A549 (cell line): Measurements from ENCODE around the gene CCL8. TPM values are rescaled to one million over a fixed set of nuclear protein-coding genes. Genes with fewer than 3 reads are reported as not detected.
A peak's percentile ranks its signal among the peaks of the same experiment; 100 is the strongest.

Experiments used
- ATAC-seq, 2 experiments: fragments of 200-7000 bp in 1 of 2; fragments of >200 bp in 1 of 2; cut with Nextera tagmentation in 1 of 2; cut with Tn5 transposase in 1 of 2; 3 replicates each; pipeline versions ENCODE4 v1.8.0 to v1.9.1; 2018 to 2020; ENCODE audit warnings: mild to moderate bottlenecking in 1 of 2, moderate library complexity in 1 of 2
- CTCF ChIA-PET: fragments of 300-600 bp; sonication (Branson Sonifier 250); formaldehyde crosslinking; extraction: SDS; loops from one replicate; lab custom pipeline; 2021; ENCODE audit warnings: antibody characterized with exemption, inconsistent platforms; lab: Yijun Ruan, JAX
- POLR2A ChIA-PET: fragments of 350-600 bp; formaldehyde crosslinking; extraction: SDS; loops from one replicate; lab custom pipeline; 2021; ENCODE audit warnings: antibody characterized with exemption, inconsistent platforms; lab: Yijun Ruan, JAX
- DNase-seq, 2 experiments: peaks; one replicate each; pipeline versions ENCODE4 v3.0.0 to v3.0.0-alpha.2; 2011 to 2016; ENCODE audit warnings: low read depth in 1 of 2, low spot score in 1 of 2
- FAIRE-seq: peaks from 2 replicates; lab custom pipeline; 2011; peaks lifted over from hg19 to GRCh38; lab: Jason Lieb, UNC
- H3K27ac ChIP-seq, 2 experiments: fragments of >200 bp; sonication (Bioruptor Twin); formaldehyde crosslinking; 3 replicates each; pipeline ENCODE4 v1.5.1; 2016 to 2017
- H3K4me1 ChIP-seq: fragments of >200 bp; sonication (Bioruptor Twin); formaldehyde crosslinking; 3 replicates; pipeline ENCODE4 v1.6.1; 2016
- H3K4me2 ChIP-seq: fragments of >200 bp; sonication (Bioruptor Twin); formaldehyde crosslinking; 3 replicates; pipeline ENCODE4 v1.6.1; 2016
- H3K4me3 ChIP-seq: fragments of >200 bp; sonication (Bioruptor Twin); formaldehyde crosslinking; 3 replicates; pipeline ENCODE4 v1.5.1; 2016
- H3K9me3 ChIP-seq: fragments of >200 bp; sonication (Bioruptor Twin); formaldehyde crosslinking; 3 replicates; pipeline ENCODE4 v1.6.1; 2016
- BHLHE40 ChIP-seq: IDR thresholded peaks from 2 replicates; pipeline ENCODE4 v1.6.1; 2012; ENCODE audit warnings: low read depth, low read length, inconsistent platforms
- CHD4 ChIP-seq: fragments of 200-600 bp; sonication (generic); IDR thresholded peaks from 2 replicates; pipeline ENCODE4 v1.6.1; 2016; ENCODE audit warnings: antibody characterized with exemption, mild to moderate bottlenecking, borderline replicate concordance
- FOSB ChIP-seq: fragments of 250-450 bp; sonication (Bioruptor Pico); IDR thresholded peaks from 2 replicates; pipeline ENCODE4 v1.5.0; 2020; ENCODE audit warnings: mild to moderate bottlenecking, moderate library complexity
- HDAC2 ChIP-seq: fragments of 200-600 bp; sonication (generic); IDR thresholded peaks from 2 replicates; pipeline ENCODE4 v1.6.1; 2016
- HEYL ChIP-seq: fragments of 250-450 bp; sonication (Bioruptor Pico); IDR thresholded peaks from 2 replicates; pipeline ENCODE4 v1.8.0; 2021; ENCODE audit warnings: mild to moderate bottlenecking, moderate library complexity
- HOXB13 ChIP-seq: fragments of 250-450 bp; sonication (Bioruptor Pico); IDR thresholded peaks from 2 replicates; pipeline ENCODE4 v1.5.0; 2020; ENCODE audit warnings: low read depth, mild to moderate bottlenecking, moderate library complexity
- JUN ChIP-seq, 2 experiments: fragments of >200 bp; sonication (Bioruptor Twin); formaldehyde crosslinking; IDR thresholded peaks; 2 replicates in 1 of 2; 3 replicates in 1 of 2; pipeline ENCODE4 v1.6.1; 2016 to 2017
- KDM1A ChIP-seq: fragments of 200-600 bp; sonication (generic); IDR thresholded peaks from 2 replicates; pipeline ENCODE4 v1.6.1; 2016; ENCODE audit warnings: low read depth, mild to moderate bottlenecking
- PHF8 ChIP-seq: fragments of 200-600 bp; sonication (generic); IDR thresholded peaks from 2 replicates; pipeline ENCODE4 v1.6.1; 2016; ENCODE audit warnings: low read depth, mild to moderate bottlenecking, antibody characterized with exemption, moderate library complexity, borderline replicate concordance
- POLR2AphosphoS2 ChIP-seq: conservative IDR thresholded peaks from 2 replicates; pipeline ENCODE4 v1.6.1; 2012; ENCODE audit warnings: low read length, improper control_type of control experiment, inconsistent platforms
- RAD21 ChIP-seq, 2 experiments: fragments of >200 bp in 1 of 2; sonication (Bioruptor Twin) in 1 of 2; formaldehyde crosslinking in 1 of 2; IDR thresholded peaks in 1 of 2; conservative IDR thresholded peaks in 1 of 2; 2 replicates in 1 of 2; 3 replicates in 1 of 2; pipeline ENCODE4 v1.6.1; 2012 to 2018; ENCODE audit warnings: inconsistent platforms in 1 of 2
- SMC3 ChIP-seq: fragments of >200 bp; sonication (Bioruptor Twin); formaldehyde crosslinking; IDR thresholded peaks from 3 replicates; pipeline ENCODE4 v1.6.1; 2018; ENCODE audit warnings: inconsistent platforms
- SREBF2 ChIP-seq: fragments of 450-650 bp; IDR thresholded peaks from 2 replicates; pipeline ENCODE4 v1.6.1; 2014; ENCODE audit warnings: mild to moderate bottlenecking, moderate library complexity
- ZC3H11A ChIP-seq: fragments of 450-650 bp; IDR thresholded peaks from 2 replicates; pipeline ENCODE4 v1.6.1; 2014; ENCODE audit warnings: antibody characterized with exemption, mild to moderate bottlenecking
- WGBS: methylation state at CpG from one replicate; pipeline ENCODE4 v1.1.6; 2017; ENCODE audit errors: missing lambda C conversion rate; 5-methylcytosine and 5-hydroxymethylcytosine counted together
- polyA plus RNA-seq, 4 experiments: library from polyadenylated mRNA; depleted of rRNA in 3 of 4; stranded (reverse); fragments of >200 nt; fragmentation: RNase III in 1 of 4; extraction: RNeasy Plus Mini Kit Qiagen cat#74134 plus additional on column Dnase treatment in 1 of 4; gene quantifications; 2 replicates in 3 of 4; 3 replicates in 1 of 4; pipeline ENCODE4 v1.2.3, GENCODE V29; 2011 to 2017
- TF ChIP-seq, protein P1 (sequence below): fragments of 150-350 bp; IDR thresholded peaks from 2 replicates; pipeline ENCODE4 v1.6.1; 2014; ENCODE audit warnings: low read depth, mild to moderate bottlenecking, low read length
- TF ChIP-seq, protein P2 (sequence below): fragments of 250-450 bp; sonication (Bioruptor Pico); IDR thresholded peaks from 2 replicates; pipeline ENCODE4 v1.5.0; 2020; ENCODE audit warnings: low read depth, mild to moderate bottlenecking, moderate library complexity
- TF ChIP-seq, protein P3 (sequence below): fragments of 200-600 bp; sonication (generic); IDR thresholded peaks from 2 replicates; pipeline ENCODE4 v1.6.1; 2016; ENCODE audit warnings: antibody characterized with exemption, mild to moderate bottlenecking, moderate library complexity
- TF ChIP-seq, protein P4 (sequence below): fragments of >200 bp; sonication (Bioruptor Twin); formaldehyde crosslinking; IDR thresholded peaks from 2 replicates; pipeline ENCODE4 v1.6.1; 2016
- TF ChIP-seq, protein P5 (sequence below): fragments of 250-450 bp; sonication (Bioruptor Pico); IDR thresholded peaks from 2 replicates; pipeline ENCODE4 v1.5.0; 2021; ENCODE audit warnings: mild to moderate bottlenecking, moderate library complexity, borderline replicate concordance
- TF ChIP-seq, protein P6 (sequence below): fragments of 450-650 bp; IDR thresholded peaks from 2 replicates; pipeline ENCODE4 v1.6.1; 2014; ENCODE audit warnings: antibody characterized with exemption

CCL8 gene
- polyA plus RNA-seq, 2 of the 4 experiments (the other 2 are of a cell fraction), result not detected

DNA sequence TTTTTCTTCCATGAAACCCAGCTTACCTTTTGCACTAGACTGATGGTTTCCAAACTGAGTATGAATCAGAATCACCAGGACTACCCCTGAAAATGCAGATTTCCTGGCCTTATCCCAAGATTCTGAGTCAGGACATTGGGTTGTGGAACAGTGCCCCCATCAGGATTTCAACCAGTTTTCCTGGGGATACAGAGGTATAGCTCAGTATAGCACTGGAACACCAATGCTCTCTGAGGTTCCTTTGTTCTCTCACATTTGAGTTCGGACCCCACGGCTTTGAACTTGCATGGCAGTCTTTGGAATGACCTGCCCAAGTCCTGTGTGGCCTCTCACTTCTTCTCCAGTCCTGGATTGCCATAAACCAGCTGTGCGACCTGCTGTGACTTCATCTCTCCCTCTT, 12.8 kb upstream of the CCL8 start (continued):
- TF ChIP-seq, protein P1, sequence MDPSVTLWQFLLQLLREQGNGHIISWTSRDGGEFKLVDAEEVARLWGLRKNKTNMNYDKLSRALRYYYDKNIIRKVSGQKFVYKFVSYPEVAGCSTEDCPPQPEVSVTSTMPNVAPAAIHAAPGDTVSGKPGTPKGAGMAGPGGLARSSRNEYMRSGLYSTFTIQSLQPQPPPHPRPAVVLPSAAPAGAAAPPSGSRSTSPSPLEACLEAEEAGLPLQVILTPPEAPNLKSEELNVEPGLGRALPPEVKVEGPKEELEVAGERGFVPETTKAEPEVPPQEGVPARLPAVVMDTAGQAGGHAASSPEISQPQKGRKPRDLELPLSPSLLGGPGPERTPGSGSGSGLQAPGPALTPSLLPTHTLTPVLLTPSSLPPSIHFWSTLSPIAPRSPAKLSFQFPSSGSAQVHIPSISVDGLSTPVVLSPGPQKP, result no peak
- TF ChIP-seq RAD21 (conservative IDR thresholded peaks at IDR 0.05 in 1 of 2, IDR thresholded peaks at IDR 0.05 in 1 of 2), result peak; percentile 73 to 83

DNA sequence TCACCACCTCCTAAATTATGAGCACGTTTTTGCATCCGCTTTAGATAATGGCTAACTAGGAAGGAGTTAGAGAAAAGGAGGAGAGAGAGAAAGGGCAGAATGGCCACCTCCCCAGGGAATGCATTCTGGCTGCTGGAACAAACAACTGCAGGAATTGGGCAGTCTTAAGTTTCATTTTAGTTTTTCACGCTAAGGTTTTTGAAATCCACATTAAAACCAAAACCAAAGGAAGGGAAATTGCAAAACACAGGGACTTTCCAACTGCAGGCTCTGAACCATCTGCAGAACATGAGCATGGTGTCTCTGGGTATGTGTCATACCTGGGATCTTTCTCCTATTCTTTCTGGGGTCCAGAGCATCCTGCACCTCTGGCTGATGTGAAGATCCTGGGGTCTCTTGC, 12.1 kb upstream of the CCL8 start:
- CTCF ChIA-PET, result interaction anchor here (0.7 to 4.0 kb wide), 9 partner anchors 15 to 136 kb away, joined by 3 to 47 read pairs (median 3); no protein-coding TSS in a partner anchor

DNA sequence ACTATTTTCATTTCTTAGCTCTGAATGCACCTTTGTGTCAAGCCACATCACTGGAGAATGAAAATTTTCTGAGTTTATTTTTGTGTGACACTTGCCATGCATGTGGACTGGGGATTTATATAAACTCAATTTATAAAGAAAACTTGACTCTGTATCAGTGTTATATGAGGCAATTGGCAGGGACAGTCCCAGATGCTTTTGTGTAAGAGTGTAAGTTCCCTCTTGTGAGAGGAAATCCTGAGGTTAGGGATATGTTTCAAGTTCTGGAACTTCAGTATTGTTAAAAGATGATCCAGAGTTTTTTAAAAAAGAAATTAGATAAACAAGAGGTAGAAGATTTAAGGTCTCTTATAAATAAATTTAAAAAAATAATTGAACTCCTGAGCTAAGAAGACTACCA, 10.9 kb upstream of the CCL8 start:
- CTCF ChIA-PET, result interaction anchor here (1.4 to 4.0 kb wide), 5 partner anchors 46 to 234 kb away, joined by 3 to 47 read pairs (median 5); no protein-coding TSS in a partner anchor
- H3K4me1 ChIP-seq, result peaks cover 4% of the 10 kb centered on the region; the same call in 1 of the 3 replicates
- TF ChIP-seq, protein P2, sequence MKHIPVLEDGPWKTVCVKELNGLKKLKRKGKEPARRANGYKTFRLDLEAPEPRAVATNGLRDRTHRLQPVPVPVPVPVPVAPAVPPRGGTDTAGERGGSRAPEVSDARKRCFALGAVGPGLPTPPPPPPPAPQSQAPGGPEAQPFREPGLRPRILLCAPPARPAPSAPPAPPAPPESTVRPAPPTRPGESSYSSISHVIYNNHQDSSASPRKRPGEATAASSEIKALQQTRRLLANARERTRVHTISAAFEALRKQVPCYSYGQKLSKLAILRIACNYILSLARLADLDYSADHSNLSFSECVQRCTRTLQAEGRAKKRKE, result no peak
- TF ChIP-seq POLR2AphosphoS2, result no peak
- TF ChIP-seq KDM1A, result no peak
- no peak for TF ChIP-seq RAD21 (conservative IDR thresholded peaks at IDR 0.05 in 1 of 2, IDR thresholded peaks at IDR 0.05 in 1 of 2)
- TF ChIP-seq SMC3, result no peak
- no peak for TF ChIP-seq FOSB (CRISPR knock-in tag)
- TF ChIP-seq, protein P3, sequence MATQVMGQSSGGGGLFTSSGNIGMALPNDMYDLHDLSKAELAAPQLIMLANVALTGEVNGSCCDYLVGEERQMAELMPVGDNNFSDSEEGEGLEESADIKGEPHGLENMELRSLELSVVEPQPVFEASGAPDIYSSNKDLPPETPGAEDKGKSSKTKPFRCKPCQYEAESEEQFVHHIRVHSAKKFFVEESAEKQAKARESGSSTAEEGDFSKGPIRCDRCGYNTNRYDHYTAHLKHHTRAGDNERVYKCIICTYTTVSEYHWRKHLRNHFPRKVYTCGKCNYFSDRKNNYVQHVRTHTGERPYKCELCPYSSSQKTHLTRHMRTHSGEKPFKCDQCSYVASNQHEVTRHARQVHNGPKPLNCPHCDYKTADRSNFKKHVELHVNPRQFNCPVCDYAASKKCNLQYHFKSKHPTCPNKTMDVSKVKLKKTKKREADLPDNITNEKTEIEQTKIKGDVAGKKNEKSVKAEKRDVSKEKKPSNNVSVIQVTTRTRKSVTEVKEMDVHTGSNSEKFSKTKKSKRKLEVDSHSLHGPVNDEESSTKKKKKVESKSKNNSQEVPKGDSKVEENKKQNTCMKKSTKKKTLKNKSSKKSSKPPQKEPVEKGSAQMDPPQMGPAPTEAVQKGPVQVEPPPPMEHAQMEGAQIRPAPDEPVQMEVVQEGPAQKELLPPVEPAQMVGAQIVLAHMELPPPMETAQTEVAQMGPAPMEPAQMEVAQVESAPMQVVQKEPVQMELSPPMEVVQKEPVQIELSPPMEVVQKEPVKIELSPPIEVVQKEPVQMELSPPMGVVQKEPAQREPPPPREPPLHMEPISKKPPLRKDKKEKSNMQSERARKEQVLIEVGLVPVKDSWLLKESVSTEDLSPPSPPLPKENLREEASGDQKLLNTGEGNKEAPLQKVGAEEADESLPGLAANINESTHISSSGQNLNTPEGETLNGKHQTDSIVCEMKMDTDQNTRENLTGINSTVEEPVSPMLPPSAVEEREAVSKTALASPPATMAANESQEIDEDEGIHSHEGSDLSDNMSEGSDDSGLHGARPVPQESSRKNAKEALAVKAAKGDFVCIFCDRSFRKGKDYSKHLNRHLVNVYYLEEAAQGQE, result no peak
- TF ChIP-seq SREBF2, result no peak
- no peak for TF ChIP-seq BHLHE40
- TF ChIP-seq HDAC2, result no peak
- TF ChIP-seq HOXB13 (CRISPR knock-in tag), result no peak

More for the DNA sequence above, 12.1 kb upstream of the CCL8 start:
- no peak overlapping the region for H3K4me3 ChIP-seq
- no peak overlapping the region; a peak in 1 of 6 replicates for H3K27ac ChIP-seq
- WGBS, result 30% methylated on average over 3 of the region's 3 CpGs
- DNase-seq, result no peak
- H3K4me1 ChIP-seq, result peaks cover 4% of the 10 kb centered on the region; the same call in 1 of the 3 replicates
- no peak for ATAC-seq
- POLR2A ChIA-PET, result no interaction called here
- TF ChIP-seq BHLHE40, result no peak
- TF ChIP-seq HEYL (CRISPR knock-in tag), result no peak
- no peak for TF ChIP-seq PHF8
- TF ChIP-seq JUN (IDR thresholded peaks at IDR 0.05), result no peak
- TF ChIP-seq ZC3H11A, result no peak
- TF ChIP-seq, protein P3, result no peak
- TF ChIP-seq, protein P4, sequence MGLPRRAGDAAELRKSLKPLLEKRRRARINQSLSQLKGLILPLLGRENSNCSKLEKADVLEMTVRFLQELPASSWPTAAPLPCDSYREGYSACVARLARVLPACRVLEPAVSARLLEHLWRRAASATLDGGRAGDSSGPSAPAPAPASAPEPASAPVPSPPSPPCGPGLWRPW, result no peak
- TF ChIP-seq, protein P5, sequence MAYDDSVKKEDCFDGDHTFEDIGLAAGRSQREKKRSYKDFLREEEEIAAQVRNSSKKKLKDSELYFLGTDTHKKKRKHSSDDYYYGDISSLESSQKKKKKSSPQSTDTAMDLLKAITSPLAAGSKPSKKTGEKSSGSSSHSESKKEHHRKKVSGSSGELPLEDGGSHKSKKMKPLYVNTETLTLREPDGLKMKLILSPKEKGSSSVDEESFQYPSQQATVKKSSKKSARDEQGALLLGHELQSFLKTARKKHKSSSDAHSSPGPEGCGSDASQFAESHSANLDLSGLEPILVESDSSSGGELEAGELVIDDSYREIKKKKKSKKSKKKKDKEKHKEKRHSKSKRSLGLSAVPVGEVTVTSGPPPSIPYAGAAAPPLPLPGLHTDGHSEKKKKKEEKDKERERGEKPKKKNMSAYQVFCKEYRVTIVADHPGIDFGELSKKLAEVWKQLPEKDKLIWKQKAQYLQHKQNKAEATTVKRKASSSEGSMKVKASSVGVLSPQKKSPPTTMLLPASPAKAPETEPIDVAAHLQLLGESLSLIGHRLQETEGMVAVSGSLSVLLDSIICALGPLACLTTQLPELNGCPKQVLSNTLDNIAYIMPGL (CRISPR knock-in tag), result no peak
- no peak for TF ChIP-seq CHD4
- TF ChIP-seq, protein P6, sequence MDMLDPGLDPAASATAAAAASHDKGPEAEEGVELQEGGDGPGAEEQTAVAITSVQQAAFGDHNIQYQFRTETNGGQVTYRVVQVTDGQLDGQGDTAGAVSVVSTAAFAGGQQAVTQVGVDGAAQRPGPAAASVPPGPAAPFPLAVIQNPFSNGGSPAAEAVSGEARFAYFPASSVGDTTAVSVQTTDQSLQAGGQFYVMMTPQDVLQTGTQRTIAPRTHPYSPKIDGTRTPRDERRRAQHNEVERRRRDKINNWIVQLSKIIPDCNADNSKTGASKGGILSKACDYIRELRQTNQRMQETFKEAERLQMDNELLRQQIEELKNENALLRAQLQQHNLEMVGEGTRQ, result no peak
- no peak for FAIRE-seq
- H3K4me2 ChIP-seq, result no peak overlapping the region
- no peaks in the 10 kb centered on the region for H3K9me3 ChIP-seq

More for the DNA sequence above, 10.9 kb upstream of the CCL8 start:
- Histone ChIP-seq H3K4me3 (no peak overlapping the region), H3K27ac (no peak overlapping the region), H3K9me3 (no peaks in the 10 kb centered on the region), H3K4me2 (no peak overlapping the region)
- no peak for DNase-seq
- FAIRE-seq, result no peak
- POLR2A ChIA-PET, result no interaction called here
- no peak for ATAC-seq
